Erythroblast (primary cell): ENCODE results near the gene IRAK2.

ENCODE experiments used
- DNase-seq, 2 experiments: peaks; one replicate each; lab custom pipeline; 2025; lab: John Stamatoyannopoulos, UW
- GATA1 ChIP-seq: IDR thresholded peaks from 2 replicates; pipeline ENCODE4 v1.6.1; 2011; ENCODE audit warnings: low read depth, mild to moderate bottlenecking, control low read depth, low read length, moderate library complexity
- POLR2A ChIP-seq: IDR thresholded peaks from 2 replicates; pipeline ENCODE4 v1.6.1; 2011; ENCODE audit warnings: mild to moderate bottlenecking, low read length

IRAK2 gene

GRCh38 chr3:10188804-10189556, 24.3 kb downstream of the IRAK2 start:
- TF ChIP-seq POLR2A (no peak), GATA1 (no peak)
- DNase-seq, result no peak

- DNase-seq, result no peak
- peak; percentile 32 for TF ChIP-seq POLR2A
- no peak for TF ChIP-seq GATA1
These were observed 25.0 kb downstream of the IRAK2 start for GRCh38 chr3:10189557-10190354.

GRCh38 chr3:10192953-10193691, 28.4 kb downstream of the IRAK2 start:
- TF ChIP-seq POLR2A (no peak), GATA1 (no peak)
- DNase-seq, result no peak

DNA sequence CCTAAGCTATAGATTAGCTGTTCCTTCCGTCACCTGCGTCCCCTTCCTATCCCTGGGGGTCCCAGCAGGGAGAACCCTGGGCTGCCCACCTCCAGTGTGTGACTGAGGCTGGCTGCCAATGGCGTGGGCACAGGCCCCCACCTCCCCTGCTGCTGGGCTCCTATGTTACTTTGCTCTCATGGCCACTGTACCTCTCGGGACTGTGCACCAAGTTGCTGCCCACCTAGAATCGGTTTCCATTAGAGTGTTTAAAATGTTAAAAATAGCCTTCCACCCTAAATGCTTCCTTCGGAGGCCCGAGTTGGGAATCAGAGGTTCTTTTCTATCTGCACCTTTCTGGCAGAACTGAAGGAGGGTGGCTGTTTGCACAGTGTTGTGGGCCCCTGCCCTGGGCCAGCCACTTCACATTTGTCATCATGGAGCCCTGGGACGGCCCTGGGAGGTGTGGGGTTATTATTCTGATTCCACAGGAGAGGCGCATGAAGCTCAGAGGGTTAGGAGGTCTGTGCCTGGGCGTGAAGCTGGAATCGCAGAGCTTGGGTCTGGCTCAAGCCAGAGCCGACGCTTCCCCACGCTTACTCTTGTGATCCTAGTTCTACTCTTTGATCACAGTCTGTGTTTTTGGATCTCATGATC, 29.1 kb downstream of the IRAK2 start:
- DNase-seq, result no peak
- TF ChIP-seq POLR2A, result no peak
- TF ChIP-seq GATA1, result no peak

GRCh38 chr3:10194328-10195071, 29.8 kb downstream of the IRAK2 start:
- TF ChIP-seq POLR2A (peak; percentile 48), GATA1 (no peak)
- DNase-seq, result peak; percentile 58 to 62

GRCh38 chr3:10195366-10196089, 30.8 kb downstream of the IRAK2 start:
- TF ChIP-seq GATA1 (no peak), POLR2A (no peak)
- no peak for DNase-seq

DNA sequence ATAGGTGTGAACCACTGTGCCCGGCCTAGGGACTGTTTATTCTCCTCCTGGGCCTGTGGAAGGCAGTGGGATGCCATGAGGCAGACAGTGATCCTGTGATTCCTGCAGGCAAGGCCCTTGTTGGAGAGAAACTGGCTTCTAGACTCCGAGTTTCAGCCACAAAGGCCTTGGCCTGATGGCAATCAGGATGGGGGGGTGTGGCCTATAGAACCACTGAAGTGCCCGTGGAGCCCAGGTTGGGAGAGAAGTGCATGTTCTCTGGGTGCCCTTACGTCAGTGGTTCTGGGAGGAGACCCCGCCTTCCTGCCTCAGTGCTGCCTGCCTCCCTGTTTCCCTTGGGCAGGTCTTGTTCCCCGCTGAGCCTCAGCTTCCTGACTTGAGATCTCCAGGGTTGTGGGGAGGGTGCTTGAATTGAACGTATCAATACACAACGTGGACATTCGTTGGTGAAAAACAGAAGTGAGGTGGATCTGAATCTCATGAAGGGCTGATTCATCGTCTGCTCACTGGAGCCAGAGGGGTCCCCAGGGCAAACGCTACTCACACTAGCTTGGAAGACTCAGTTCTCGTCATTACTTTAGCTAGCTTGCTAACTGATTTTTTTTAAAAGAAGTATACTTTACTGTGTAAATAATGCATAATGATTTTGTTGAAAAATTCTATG, 31.8 kb downstream of the IRAK2 start:
- DNase-seq, result peak; percentile 14 to 30
- TF ChIP-seq GATA1 (no peak), POLR2A (no peak)

GRCh38 chr3:10198226-10198625, 33.5 kb downstream of the IRAK2 start:
- TF ChIP-seq GATA1 (no peak), POLR2A (no peak)
- DNase-seq, result no peak

DNA sequence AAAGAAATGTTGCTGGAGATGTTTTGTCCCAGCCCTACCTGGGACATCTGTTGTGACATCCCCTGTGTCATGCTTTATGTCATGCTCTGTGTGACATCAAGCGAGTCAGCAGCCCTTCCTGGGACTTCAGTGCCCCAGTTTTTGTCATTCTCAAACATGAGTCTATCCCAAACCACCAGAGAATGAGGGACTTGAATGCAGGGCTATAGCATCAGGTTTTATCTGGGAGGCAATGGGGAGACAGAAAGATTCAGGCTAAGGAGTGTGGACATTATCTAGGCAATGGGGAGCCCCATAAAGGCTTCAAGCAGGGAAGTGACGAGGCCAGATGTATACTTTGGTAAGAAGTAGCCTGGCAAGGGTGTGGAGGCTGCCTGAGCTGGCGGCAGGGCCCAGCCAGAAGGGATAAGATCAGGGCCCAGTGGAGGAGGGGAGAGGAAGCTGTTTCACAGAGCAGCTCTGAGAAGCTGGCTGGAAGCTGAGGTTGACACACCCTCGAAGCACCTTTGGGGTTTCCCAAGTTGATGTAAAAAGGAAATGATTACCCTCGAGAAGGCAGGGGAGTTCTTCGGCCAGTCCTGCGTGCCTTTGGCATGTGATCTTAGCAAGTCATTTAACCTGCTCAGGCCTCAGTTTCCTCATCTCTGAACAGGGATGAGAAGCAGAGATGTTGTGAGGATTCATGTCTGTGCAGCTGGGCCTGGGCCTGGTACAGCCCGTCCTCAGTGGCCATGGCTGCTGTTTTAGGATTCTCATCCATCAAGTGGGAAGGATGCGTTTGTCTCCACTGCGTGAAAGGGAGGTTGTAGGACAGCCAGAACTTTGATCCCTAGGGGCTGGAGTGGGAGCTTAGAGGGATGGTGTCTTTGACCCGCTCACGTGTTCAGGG, 34.3 kb downstream of the IRAK2 start:
- DNase-seq, result peak; percentile 72 to 77
- TF ChIP-seq POLR2A (peak; percentile 54), GATA1 (no peak)

- DNase-seq, result no peak
- TF ChIP-seq POLR2A (no peak), GATA1 (no peak)
These were observed 40.2 kb downstream of the IRAK2 start for GRCh38 chr3:10204921-10205320.
